Peyer's patch (tissue), 4 donors: Measurements from ENCODE around the gene PPP1CA.

ENCODE experiments used
- POLR2A ChIP-seq, 2 donors: fragments of 450-650 bp; IDR thresholded peaks; one replicate each; pipeline ENCODE4 v1.5.1; 2017; ENCODE audit warnings: antibody characterized with exemption in 2 of 2, mild to moderate bottlenecking in 2 of 2, moderate library complexity in 2 of 2
- TF ChIP-seq, protein P1 (sequence below), 6 experiments: fragments of 450-650 bp in 4 of 6; fragments of 200-600 bp in 2 of 6; sonication (generic) in 1 of 6; IDR thresholded peaks; one replicate each; pipeline ENCODE4 v1.5.1; 2017 to 2019; ENCODE audit warnings: antibody characterized with exemption in 6 of 6, mild to moderate bottlenecking in 3 of 6, moderate library complexity in 1 of 6

DNA sequence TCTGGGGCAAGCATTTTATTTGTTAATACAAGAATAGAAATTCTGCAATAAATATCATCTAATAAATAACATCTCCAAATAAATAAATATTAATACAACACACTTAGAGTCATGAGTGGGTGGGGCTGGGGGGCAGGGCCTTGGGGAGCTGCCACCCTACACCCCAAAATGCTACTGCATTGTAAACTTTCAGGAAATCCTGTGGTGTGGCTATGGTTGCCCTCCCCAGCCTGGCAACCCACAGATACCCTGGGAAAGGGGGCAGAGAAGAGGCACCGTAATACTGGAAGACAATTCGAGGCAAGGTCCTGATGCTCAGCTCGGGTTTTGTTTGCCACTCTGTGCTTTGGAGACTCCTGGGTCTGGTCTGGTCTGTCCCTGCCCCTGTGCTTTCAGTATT, 37.5 kb downstream of the PPP1CA start:
- TF ChIP-seq, protein P1, sequence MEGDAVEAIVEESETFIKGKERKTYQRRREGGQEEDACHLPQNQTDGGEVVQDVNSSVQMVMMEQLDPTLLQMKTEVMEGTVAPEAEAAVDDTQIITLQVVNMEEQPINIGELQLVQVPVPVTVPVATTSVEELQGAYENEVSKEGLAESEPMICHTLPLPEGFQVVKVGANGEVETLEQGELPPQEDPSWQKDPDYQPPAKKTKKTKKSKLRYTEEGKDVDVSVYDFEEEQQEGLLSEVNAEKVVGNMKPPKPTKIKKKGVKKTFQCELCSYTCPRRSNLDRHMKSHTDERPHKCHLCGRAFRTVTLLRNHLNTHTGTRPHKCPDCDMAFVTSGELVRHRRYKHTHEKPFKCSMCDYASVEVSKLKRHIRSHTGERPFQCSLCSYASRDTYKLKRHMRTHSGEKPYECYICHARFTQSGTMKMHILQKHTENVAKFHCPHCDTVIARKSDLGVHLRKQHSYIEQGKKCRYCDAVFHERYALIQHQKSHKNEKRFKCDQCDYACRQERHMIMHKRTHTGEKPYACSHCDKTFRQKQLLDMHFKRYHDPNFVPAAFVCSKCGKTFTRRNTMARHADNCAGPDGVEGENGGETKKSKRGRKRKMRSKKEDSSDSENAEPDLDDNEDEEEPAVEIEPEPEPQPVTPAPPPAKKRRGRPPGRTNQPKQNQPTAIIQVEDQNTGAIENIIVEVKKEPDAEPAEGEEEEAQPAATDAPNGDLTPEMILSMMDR (IDR thresholded peaks at IDR 0.05) = no peak
- no peak for TF ChIP-seq POLR2A (IDR thresholded peaks at IDR 0.05)
